NAMALWA (cell line): ENCODE results near the gene DPP4.
"Not testable (repeated sequence)": the region's sequence is repeated elsewhere in the genome, so short reads cannot be mapped to it uniquely, and the experiment has no call there.

Experiments
- DNase-seq: peaks from one replicate; pipeline ENCODE4 v3.0.0-alpha.2; 2015; ENCODE audit warnings: low spot score

DPP4 gene

GRCh38 chr2:161955211-161955610 lies 118.8 kb downstream of the DPP4 start:
- no peak for DNase-seq

GRCh38 chr2:161954103-161954502 lies 119.9 kb downstream of the DPP4 start:
- DNase-seq, result no peak

DNA sequence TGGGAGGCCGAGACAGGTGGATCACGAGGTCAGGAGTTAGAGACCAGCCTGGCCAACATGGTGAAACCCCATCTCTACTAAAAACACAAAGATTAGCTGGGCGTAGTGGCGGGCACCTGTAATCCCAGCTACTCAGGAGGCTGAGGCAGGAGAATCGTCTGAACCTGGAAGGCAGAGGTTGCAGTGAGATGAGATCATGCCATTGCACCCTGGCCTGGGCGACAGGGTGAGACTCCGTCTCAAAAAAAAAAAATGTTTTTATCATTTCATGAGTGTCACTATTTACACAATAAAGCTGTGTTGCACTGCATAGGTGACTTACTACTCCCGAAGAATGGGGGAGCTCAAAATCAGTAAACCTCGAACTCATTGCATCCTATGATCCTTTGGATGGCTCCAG lies 120.6 kb downstream of the DPP4 start:
- not testable (repeated sequence) for DNase-seq

GRCh38 chr2:161952783-161953191 lies 121.2 kb downstream of the DPP4 start:
- no peak for DNase-seq

DNA sequence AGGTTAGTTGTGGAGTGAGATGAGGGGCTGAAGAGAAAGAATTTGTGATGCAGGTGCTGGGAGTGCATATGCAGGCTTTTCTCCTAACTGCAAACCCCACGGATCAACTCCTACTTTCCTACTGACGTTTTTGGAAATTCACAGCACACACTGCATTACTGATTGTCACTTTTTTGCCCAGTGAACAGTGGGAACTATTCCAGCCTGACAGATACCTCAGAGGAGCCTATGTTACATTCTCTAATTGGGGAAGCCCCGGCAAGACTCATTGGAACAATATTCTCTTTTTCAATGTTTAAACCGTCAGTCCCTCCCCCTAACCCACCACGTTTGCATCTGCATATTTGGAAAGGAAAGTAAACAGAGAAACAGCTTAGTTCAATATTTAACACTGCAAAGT lies 126.2 kb downstream of the DPP4 start:
- no peak for DNase-seq

DNA sequence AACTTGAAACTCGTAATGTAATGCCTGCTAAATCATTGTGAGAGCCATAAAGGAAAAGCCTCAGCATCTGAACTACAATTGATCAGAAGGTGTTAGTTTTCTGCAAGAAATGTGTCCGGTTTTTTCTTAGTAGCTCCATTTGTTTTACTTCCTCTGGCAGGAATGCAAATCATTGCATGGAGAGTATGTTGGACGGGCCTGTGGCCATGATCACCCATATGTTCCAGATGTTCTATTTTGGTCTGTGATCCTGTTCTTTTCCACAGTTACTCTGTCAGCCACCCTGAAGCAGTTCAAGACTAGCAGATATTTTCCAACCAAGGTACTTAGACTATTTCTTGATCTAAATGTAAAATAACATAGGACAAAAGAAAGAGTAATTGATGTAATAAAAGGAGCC lies 126.6 kb downstream of the DPP4 start:
- DNase-seq, result no peak

GRCh38 chr2:161946489-161947107 lies 127.4 kb downstream of the DPP4 start:
- peak; percentile 68 for DNase-seq

DNA sequence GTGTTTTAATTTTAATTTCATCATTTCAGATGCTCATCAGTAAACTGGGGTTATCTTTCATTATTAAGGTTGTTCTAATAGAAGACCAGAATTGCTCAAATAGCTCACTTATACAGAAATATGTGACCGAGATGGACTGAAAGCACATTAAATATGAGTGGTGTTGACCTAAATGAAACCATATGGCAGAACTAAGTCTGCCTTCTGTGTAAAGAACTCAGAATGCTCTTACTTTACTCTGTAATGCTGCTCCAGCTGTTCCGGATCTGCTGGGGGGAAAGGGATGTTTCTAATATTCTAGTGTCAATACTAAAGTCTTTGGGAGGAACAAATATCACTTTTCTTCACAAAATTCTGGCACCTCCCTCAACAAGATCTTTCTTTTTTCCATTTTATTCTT lies 131.0 kb downstream of the DPP4 start:
- no peak for DNase-seq
